Kidney epithelial cell (primary cell): ENCODE measurements around the gene TMEM165. TPM values are rescaled to one million over a fixed set of nuclear protein-coding genes. Genes with fewer than 3 reads are reported as not detected.

Experiments used
- DNase-seq: peaks from one replicate; pipeline ENCODE4 v3.0.0-alpha.2; 2010; ENCODE audit warnings: low read depth
- H3K27me3 ChIP-seq: 2 replicates; pipeline ENCODE4 v1.6.0; 2011; ENCODE audit warnings: low read length; ENCODE audit not compliant: control insufficient read depth, insufficient read depth
- H3K36me3 ChIP-seq: 2 replicates; pipeline ENCODE4 v1.5.1; 2011; ENCODE audit warnings: low read length; ENCODE audit not compliant: control insufficient read depth, insufficient read depth
- H3K4me3 ChIP-seq: 2 replicates; pipeline ENCODE4 v1.5.1; 2011; ENCODE audit warnings: low read depth, mild to moderate bottlenecking, control low read depth, low read length
- total RNA-seq: library from RNA; depleted of rRNA; stranded (reverse); fragments of >200 nt; gene quantifications from 2 replicates; pipeline ENCODE4 v1.2.3, GENCODE V29; 2015
- TF ChIP-seq, protein P1 (sequence below): IDR thresholded peaks from 2 replicates; pipeline ENCODE4 v1.5.1; 2011; ENCODE audit warnings: mild to moderate bottlenecking, moderate library complexity, low read length, control low read depth, inconsistent platforms; ENCODE audit not compliant: insufficient read depth, poor library complexity, severe bottlenecking

The TMEM165 gene
- total RNA-seq, 1 donor from 2014 or later = 129 TPM

DNA sequence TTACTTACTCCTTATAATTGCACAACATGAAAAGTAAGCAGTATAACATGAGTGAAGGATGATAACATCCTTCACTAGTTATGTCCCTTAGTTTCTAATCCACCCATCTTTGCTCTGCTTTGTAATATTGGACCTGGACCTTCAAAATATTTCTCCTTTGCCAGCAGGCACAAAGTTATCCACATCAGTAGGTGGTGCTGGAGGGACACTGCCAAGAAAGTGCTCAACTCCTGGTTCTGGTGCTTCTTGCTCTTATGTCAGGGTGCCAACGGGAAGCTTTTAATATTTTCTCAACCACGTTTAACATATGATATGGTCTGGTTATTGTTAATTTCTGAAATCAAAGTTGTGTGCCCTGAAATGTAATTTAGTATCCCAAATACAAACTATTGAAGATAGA is 49.1 kb downstream of the TMEM165 start:
- Histone ChIP-seq H3K4me3 (no peak overlapping the region), H3K27me3 (no peaks in the 10 kb centered on the region)
- TF ChIP-seq, protein P1, sequence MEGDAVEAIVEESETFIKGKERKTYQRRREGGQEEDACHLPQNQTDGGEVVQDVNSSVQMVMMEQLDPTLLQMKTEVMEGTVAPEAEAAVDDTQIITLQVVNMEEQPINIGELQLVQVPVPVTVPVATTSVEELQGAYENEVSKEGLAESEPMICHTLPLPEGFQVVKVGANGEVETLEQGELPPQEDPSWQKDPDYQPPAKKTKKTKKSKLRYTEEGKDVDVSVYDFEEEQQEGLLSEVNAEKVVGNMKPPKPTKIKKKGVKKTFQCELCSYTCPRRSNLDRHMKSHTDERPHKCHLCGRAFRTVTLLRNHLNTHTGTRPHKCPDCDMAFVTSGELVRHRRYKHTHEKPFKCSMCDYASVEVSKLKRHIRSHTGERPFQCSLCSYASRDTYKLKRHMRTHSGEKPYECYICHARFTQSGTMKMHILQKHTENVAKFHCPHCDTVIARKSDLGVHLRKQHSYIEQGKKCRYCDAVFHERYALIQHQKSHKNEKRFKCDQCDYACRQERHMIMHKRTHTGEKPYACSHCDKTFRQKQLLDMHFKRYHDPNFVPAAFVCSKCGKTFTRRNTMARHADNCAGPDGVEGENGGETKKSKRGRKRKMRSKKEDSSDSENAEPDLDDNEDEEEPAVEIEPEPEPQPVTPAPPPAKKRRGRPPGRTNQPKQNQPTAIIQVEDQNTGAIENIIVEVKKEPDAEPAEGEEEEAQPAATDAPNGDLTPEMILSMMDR = peak; percentile 34

DNA sequence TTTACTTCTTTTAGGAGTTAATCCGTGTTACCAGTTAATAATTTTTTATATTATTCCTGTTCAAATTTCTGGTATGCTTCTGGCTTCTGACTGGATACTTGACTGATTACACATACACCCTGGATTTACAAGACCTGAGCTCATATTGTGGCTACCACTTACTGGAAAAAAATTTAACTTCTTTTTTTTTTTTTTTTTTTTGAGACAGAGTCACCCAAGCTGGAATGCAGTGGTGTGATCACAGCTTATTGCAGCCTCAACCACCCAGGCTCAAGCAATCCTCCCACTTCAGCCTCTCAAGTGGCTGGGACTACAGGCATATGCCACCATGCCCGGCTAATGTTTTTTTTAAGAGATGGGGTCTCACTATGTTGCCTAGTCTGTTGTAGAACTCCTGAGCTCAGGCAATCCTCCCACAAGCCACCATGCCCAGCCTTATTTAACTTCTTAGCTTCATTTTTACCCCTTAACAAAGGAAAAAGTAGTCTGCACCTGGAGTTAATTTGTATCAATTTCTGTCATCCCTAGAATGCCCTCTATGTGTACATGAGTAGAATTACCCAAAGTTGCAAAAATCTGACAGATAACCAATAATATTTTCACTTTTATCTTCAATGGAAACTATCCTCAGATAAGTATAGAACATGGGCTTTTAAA is 50.3 kb downstream of the TMEM165 start:
- TF ChIP-seq, protein P1 = no peak
- DNase-seq = peak; percentile 35
- Histone ChIP-seq H3K36me3 (no peaks in the 10 kb centered on the region), H3K27me3 (no peaks in the 10 kb centered on the region), H3K4me3 (no peak overlapping the region)

More for the DNA sequence above, 49.1 kb downstream of the TMEM165 start:
- no peaks in the 10 kb centered on the region for H3K36me3 ChIP-seq
- DNase-seq = no peak

- no peaks in the 10 kb centered on the region for H3K36me3 ChIP-seq
Observed at GRCh38 chr4:55446578-55446922, 50.8 kb downstream of the TMEM165 start.

GRCh38 chr4:55447108-55447708 is 51.5 kb downstream of the TMEM165 start:
- H3K27me3 ChIP-seq = no peaks in the 10 kb centered on the region
- DNase-seq = no peak
- TF ChIP-seq, protein P1 = no peak
- no peaks in the 10 kb centered on the region for H3K36me3 ChIP-seq
- no peak overlapping the region for H3K4me3 ChIP-seq

More at GRCh38 chr4:55446578-55446922, 50.8 kb downstream of the TMEM165 start:
- H3K27me3 ChIP-seq = no peaks in the 10 kb centered on the region
- no peak for DNase-seq
- TF ChIP-seq, protein P1 = no peak
- H3K4me3 ChIP-seq = no peak overlapping the region

DNA sequence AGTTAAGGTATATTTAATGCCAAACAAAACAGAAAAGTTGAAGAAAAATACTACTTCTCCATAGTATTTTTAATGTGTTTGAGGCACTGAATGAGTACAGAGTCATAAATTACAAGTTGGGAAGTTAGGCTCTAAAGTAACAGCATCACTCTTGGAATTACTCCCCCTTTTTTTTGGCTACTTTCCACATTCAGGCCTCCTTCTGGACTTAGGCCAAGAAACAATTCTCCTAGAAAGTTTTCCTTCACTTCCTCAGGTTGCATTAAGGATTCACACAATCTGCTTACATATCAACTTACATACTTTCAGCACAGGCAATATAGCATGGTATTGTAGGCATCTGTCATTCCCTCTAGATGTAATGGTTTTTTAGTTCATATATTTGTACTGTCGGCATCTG is 52.1 kb downstream of the TMEM165 start:
- no peaks in the 10 kb centered on the region for H3K27me3 ChIP-seq
- no peak for DNase-seq
- TF ChIP-seq, protein P1 = no peak
- no peak overlapping the region for H3K4me3 ChIP-seq
- no peaks in the 10 kb centered on the region for H3K36me3 ChIP-seq

- H3K36me3 ChIP-seq = no peaks in the 10 kb centered on the region
- TF ChIP-seq, protein P1 = no peak
Observed at GRCh38 chr4:55450566-55450965, 54.8 kb downstream of the TMEM165 start.

More at GRCh38 chr4:55450566-55450965, 54.8 kb downstream of the TMEM165 start:
- H3K4me3 ChIP-seq = no peak overlapping the region
- no peak for DNase-seq
- no peaks in the 10 kb centered on the region for H3K27me3 ChIP-seq
